ENCODE measurements around the gene LAGE3.

Gene LAGE3

GRCh38 chrX:154477891-154478477, 1.1 kb downstream of the LAGE3 start:
- no peaks in the 10 kb centered on the region for H3K36me3 ChIP-seq (ENCODE audit: insufficient read depth, low read length)
- H3K27me3 ChIP-seq (ENCODE audit: insufficient read depth, low read length, poor library complexity, severe bottlenecking) = no peaks in the 10 kb centered on the region
- no peaks in the 10 kb centered on the region for H3F3A ChIP-seq (ENCODE audit: low read depth)
- peaks cover 6% of the 10 kb centered on the region; the same call in 1 of the 2 replicates for H3K79me2 ChIP-seq (ENCODE audit: insufficient read depth, low read length)
- TF ChIP-seq EZH2phosphoT487 (IDR thresholded peaks at IDR 0.05; ENCODE audit: borderline replicate concordance) (no peak), CTCF (conservative IDR thresholded peaks at IDR 0.05; ENCODE audit: low read length) (no peak)
- H3K4me3 ChIP-seq (ENCODE audit: low read length, poor library complexity, severe bottlenecking) = peak overlapping the region; percentile 75
- H3K9me2 ChIP-seq (replicated peaks; ENCODE audit: low read depth, low read length) = no peaks in the 10 kb centered on the region
- peaks cover 14% of the 10 kb centered on the region for H3K4me1 ChIP-seq (ENCODE audit: insufficient read depth, low read length, poor library complexity, severe bottlenecking)
- H3K9me3 ChIP-seq (ENCODE audit: insufficient read depth, low read depth, low read length) = no peaks in the 10 kb centered on the region
- no peak overlapping the region for H2AFZ ChIP-seq (ENCODE audit: low read length)
- no peaks in the 10 kb centered on the region for H4K20me1 ChIP-seq (ENCODE audit: insufficient read depth, low read length, poor library complexity, severe bottlenecking)
- H3K9ac ChIP-seq (ENCODE audit: low read depth, low read length, poor library complexity, severe bottlenecking) = peak overlapping the region; percentile 79
- H3K4me2 ChIP-seq (ENCODE audit: low read depth, low read length, poor library complexity, severe bottlenecking) = peak overlapping the region; percentile 81

GRCh38 chrX:154476821-154477220, 2.3 kb downstream of the LAGE3 start:
- H3K9me2 ChIP-seq (replicated peaks; ENCODE audit: low read depth, low read length) = no peaks in the 10 kb centered on the region
- H3K27me3 ChIP-seq (ENCODE audit: insufficient read depth, low read length, poor library complexity, severe bottlenecking) = no peaks in the 10 kb centered on the region
- H3K4me1 ChIP-seq (ENCODE audit: insufficient read depth, low read length, poor library complexity, severe bottlenecking) = peaks cover 14% of the 10 kb centered on the region
- H3K79me2 ChIP-seq (ENCODE audit: insufficient read depth, low read length) = peaks cover 6% of the 10 kb centered on the region; the same call in 1 of the 2 replicates
- H3K4me3 ChIP-seq (ENCODE audit: low read length, poor library complexity, severe bottlenecking) = no peak overlapping the region
- H4K20me1 ChIP-seq (ENCODE audit: insufficient read depth, low read length, poor library complexity, severe bottlenecking) = no peaks in the 10 kb centered on the region
- no peak overlapping the region for H2AFZ ChIP-seq (ENCODE audit: low read length)
- no peak overlapping the region for H3K9ac ChIP-seq (ENCODE audit: low read depth, low read length, poor library complexity, severe bottlenecking)
- H3F3A ChIP-seq (ENCODE audit: low read depth) = no peaks in the 10 kb centered on the region
- H3K9me3 ChIP-seq (ENCODE audit: insufficient read depth, low read depth, low read length) = no peaks in the 10 kb centered on the region
- TF ChIP-seq CTCF (conservative IDR thresholded peaks at IDR 0.05; ENCODE audit: low read length) = no peak
- no peak overlapping the region for H3K4me2 ChIP-seq (ENCODE audit: low read depth, low read length, poor library complexity, severe bottlenecking)
- no peaks in the 10 kb centered on the region for H3K36me3 ChIP-seq (ENCODE audit: insufficient read depth, low read length)

- Histone ChIP-seq H2AFZ (ENCODE audit: low read length) (no peak overlapping the region), H3K9ac (ENCODE audit: low read depth, low read length, poor library complexity, severe bottlenecking) (no peak overlapping the region), H3K36me3 (ENCODE audit: insufficient read depth, low read length) (no peaks in the 10 kb centered on the region; the same call in 1 of the 2 replicates), H4K20me1 (ENCODE audit: insufficient read depth, low read length, poor library complexity, severe bottlenecking) (no peaks in the 10 kb centered on the region), H3K4me2 (ENCODE audit: low read depth, low read length, poor library complexity, severe bottlenecking) (no peak overlapping the region), H3K27me3 (ENCODE audit: insufficient read depth, low read length, poor library complexity, severe bottlenecking) (no peaks in the 10 kb centered on the region), H3K4me1 (ENCODE audit: insufficient read depth, low read length, poor library complexity, severe bottlenecking) (peaks cover 7% of the 10 kb centered on the region), H3F3A (ENCODE audit: low read depth) (no peaks in the 10 kb centered on the region), H3K9me2 (replicated peaks; ENCODE audit: low read depth, low read length) (no peaks in the 10 kb centered on the region), H3K4me3 (ENCODE audit: low read length, poor library complexity, severe bottlenecking) (no peak overlapping the region), H3K9me3 (ENCODE audit: insufficient read depth, low read depth, low read length) (no peaks in the 10 kb centered on the region), H3K79me2 (ENCODE audit: insufficient read depth, low read length) (peaks cover 6% of the 10 kb centered on the region; the same call in 1 of the 2 replicates)
- no peak for TF ChIP-seq EZH2phosphoT487 (IDR thresholded peaks at IDR 0.05; ENCODE audit: borderline replicate concordance)
- no peak for TF ChIP-seq CTCF (conservative IDR thresholded peaks at IDR 0.05; ENCODE audit: low read length)
Measured at GRCh38 chrX:154473683-154474082, 5.4 kb downstream of the LAGE3 start.

All from Loucy (cell line).